GM19351 (cell line): Measurements from ENCODE around the gene TPSG1.
"Not testable (repeated sequence)": the region's sequence is repeated elsewhere in the genome, so short reads cannot be mapped to it uniquely, and the experiment has no call there.

ENCODE experiments used
- ATAC-seq: cut with Tn5 transposase; IDR thresholded peaks from one replicate; pipeline ENCODE4 v1.9.1; 2021; ENCODE audit warnings: mild to moderate bottlenecking, moderate library complexity; ENCODE audit not compliant: unreplicated experiment

Gene TPSG1

DNA sequence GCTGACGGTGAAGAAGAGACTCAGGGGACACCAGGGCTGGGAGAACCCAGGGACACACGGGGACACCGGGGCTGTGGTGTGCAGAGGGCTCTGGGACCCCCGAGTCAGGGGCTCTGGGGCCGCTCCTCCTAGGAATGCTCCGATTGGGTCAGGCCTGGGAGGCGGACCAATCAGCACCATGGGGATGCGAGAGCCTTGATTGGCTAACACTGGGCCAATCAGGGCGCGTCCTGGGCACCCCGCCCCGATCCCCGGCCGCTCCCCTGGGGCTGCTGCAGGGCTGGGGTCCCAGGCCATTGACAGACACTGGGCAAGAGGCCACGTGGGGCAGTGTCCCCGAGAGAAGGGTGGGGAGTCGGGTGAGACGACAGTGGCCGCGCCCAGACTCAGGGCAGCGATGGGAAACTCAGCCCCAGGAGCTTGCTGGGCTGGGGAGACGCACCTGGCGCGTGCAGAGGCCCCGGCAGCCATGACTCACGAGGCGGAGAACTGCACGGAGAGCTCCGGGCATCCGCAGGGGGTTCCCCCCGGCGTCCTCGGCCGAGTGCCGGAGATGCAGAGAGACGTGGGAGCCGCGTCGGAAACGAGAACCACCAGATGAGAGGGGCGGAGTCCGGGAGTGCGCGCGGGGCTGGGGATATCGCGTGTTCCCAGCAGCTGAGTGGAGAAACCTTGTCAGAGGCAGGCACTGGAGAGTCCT, 7.1 kb upstream of the TPSG1 start:
- ATAC-seq: not testable (repeated sequence)

- not testable (repeated sequence) for ATAC-seq
Measured at GRCh38 chr16:1231301-1231700, 6.2 kb upstream of the TPSG1 start.

DNA sequence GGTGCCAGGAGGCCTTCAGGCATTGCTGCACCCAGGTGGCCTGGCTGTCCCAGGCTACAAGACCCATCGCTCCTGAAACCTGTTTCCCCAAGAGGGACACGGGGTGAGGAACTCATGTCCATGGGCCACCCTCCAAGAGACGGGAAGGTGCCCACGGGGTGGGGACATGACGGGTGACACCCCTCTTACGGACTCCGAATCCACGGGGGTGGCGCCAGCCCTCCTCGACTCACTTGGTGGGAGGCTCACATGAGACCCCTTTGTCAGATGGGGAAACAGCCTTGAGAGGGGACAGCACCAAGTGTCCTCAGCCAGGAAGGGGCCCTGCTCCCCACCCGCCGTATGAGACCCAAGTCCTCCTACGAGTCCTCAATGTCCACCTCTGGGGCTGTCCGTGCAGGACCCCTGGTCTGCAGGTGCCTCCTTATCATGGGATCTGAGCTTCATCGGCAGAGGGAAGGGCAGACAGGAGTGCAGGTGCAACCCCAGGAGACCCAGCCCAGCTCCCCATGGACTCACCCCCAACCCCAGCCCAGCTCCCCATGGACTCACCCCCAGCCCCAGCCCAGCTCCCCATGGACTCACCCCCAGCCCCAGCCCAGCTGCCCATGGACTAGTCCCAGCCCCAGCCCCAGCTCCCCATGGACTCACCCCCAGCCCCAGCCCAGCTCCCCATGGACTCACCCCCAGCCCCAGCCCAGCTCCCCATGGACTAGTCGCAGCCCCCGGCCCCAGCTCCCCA, 5.6 kb upstream of the TPSG1 start:
- ATAC-seq: not testable (repeated sequence)

DNA sequence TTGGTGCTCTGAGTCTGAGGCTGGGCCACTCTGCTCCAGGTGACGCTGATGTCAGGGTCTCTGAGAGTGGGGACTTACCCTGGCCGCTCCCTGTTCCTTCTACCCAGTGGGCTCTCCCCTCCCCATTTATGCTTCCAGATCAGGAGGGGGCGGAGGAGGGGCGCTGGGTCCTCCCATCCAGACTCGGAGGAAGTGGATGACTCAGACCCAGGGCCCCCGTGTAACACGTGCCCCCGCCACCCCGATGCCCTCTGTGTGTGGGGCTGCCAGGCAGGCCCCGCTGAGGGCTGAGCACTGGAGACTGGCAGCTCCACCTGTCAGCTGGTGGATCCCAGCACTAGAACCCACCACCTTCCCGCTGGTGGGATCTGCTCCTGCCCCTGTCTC, 5.0 kb upstream of the TPSG1 start, which contains the start of gene TPSB2:
TPSB2 (minus strand) TSS at position 101 of the 387 bp plus-strand sequence. CDS start 233 bp downstream, outside the sequence.
- not testable (repeated sequence) for ATAC-seq

DNA sequence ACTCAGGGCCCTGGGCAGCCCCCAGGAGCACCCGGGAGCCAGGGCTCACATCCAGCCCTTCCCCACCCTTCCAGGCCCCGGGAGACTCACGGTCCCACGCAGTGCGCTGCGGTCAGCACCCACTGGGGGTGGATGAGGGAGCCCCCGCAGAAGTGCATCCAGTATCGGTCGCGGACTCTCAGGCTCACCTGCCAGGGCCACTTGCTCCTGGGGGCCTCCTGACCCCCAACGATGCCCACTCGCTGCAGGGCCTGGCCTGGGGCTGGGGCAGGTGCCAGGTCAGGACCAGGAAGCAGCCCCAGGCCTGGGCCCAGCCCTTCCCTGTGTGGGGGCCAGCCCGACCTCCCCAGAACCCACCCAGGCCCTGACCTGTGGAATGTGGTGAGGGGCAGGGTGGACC, 4.4 kb upstream of the TPSG1 start:
- not testable (repeated sequence) for ATAC-seq

- ATAC-seq: not testable (repeated sequence)
Measured at GRCh38 chr16:1228227-1228626, 3.2 kb upstream of the TPSG1 start.

GRCh38 chr16:1226692-1227091, 1.6 kb upstream of the TPSG1 start:
- not testable (repeated sequence) for ATAC-seq

DNA sequence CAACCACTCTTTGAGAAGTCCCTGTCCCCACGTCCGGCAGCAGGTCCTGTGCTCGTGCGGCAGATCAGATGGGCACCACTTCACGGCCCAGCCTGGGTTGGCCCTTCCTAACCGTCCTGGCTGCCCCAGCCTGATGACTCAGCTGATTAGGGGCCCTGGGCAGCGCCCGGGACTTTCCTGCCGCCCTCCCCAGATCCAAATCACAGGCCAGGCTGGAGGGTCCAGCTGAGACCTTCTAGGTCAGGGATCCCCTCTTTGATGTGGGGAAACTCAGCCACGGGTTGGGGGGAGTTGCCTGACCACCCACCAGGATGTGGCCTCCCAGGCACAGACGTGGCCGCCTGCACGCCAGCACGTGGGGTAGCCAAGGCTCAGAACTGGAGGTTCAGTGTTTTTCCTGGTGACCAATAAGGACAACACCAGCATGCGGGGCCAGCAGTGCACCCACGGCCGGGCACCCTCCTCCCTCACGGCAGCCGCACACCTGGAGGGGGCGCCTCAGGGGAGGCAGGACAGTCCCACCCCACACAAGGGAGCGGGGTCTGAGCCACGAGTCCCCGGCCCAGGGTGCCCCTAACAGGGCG, 752 bp upstream of the TPSG1 start:
- ATAC-seq: not testable (repeated sequence)

GRCh38 chr16:1224558-1224957, 510 bp downstream of the TPSG1 start:
- ATAC-seq: no peak

- no peak for ATAC-seq
Measured at GRCh38 chr16:1223355-1224214, 1.5 kb downstream of the TPSG1 start.

GRCh38 chr16:1222553-1223354, 2.3 kb downstream of the TPSG1 start:
- ATAC-seq: no peak

DNA sequence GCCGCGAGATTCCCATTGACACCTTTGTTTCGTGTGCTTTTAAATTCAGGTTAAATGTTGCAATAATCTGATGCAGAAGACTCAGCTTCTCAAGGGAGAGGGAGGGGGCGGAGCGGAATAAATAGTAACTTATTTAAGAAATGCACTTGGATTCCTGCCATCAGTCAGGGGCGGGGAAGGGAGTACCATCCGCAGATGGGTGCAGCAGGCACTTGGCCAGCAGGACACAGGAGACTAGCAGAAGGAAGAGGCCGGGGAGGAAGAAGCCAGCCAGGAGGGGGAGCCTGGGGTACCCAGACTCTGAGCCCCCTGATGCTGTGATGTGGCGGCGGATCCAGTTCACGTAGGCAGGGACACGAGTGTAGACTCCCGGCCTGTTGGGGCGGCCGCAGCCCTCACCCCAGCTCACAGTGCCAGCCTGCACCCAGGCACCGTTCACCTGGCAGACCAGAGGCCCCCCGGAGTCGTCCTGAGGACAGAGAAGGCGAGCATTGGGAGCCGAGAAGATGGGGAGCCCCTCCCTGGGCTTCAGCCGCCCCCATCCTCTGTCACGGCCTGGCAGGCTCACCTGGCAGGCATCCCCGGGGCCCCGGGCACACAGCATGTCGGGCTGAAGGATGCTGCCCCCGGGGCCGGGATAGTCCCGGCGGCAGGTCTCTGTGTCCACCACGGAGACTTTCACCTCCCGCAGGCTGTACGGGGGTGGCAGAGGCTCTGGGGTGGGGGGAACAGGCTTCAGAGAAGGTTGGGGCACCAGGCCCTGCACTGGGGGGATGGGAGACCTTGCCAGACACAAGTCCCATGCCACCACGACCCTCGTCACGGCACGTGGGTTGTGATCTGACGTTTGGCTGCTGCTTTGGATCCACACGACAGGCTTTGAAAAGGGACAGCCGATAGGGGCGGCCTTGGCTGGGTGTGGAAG, 3.2 kb downstream of the TPSG1 start:
- no peak for ATAC-seq

DNA sequence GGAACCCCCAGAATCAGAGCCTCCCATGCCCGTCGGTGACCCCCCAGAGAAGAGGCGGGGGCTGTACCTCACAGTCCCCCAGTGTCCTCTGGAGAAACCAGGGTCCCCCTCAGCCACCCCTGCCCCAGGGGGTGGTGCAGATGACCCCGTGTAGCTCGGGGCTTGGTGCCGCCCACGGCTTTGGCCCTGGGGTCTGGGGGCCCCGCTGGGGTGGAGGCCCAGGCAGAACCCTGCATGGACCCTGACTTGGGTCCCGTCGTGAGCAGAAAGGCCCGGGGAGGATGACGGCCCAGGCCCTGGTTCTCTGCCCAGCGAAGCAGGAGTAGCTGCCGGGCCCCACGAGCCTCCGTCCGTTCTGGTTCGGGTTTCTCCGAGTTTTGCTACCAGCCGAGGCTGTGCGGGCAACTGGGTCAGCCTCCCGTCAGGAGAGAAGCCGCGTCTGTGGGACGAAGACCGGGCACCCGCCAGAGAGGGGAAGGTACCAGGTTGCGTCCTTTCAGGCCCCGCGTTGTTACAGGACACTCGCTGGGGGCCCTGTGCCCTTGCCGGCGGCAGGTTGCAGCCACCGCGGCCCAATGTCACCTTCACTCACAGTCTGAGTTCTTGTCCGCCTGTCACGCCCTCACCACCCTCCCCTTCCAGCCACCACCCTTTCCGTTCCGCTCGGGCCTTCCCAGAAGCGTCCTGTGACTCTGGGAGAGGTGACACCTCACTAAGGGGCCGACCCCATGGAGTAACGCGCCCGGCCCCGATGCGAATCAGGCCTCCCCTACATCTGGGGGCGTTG, 4.0 kb downstream of the TPSG1 start:
- ATAC-seq: no peak

- no peak for ATAC-seq
Measured at GRCh38 chr16:1220098-1220728, 4.9 kb downstream of the TPSG1 start.

DNA sequence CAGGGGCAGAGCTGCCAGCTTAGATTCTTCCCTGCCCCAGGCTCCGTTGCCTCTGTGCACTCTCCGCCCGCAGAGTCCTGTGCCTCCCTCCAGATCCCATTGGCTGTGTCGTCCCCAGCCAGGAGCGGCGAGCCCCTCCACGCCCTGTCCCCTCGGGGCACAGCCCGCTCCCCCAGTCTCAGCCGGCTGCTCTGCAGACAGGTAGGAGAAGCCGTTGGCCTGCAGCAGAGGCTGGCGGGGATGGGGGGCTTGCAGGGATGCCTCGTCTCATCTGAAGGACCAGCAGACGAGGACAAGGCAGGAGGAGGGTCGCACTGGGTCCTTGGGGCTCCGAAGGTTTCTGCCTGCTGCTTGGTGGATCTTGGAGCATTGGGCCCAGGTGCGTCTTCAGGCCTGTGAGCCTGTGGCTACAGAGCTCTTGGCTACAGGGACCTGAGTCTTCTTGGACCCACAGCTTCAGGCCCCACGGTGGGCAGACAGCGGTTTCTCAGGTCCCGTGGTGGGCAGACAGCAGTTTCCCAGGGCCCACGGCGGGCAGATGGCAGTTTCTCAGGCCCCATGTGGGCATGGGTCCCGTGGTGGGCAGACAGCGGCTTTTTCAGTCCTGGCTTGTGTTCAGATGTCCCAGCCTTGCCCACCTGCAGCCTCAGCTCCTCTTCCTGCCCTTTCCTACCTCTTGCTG, 6.0 kb downstream of the TPSG1 start:
- ATAC-seq: no peak

GRCh38 chr16:1218061-1218929, 6.8 kb downstream of the TPSG1 start:
- ATAC-seq: no peak
